ENCODE data around the gene SHISA7.
"Not testable (repeated sequence)": the region's sequence is repeated elsewhere in the genome, so short reads cannot be mapped to it uniquely, and the experiment has no call there.

SHISA7 gene

GRCh38 chr19:55463583-55464031, 20.5 kb upstream of the SHISA7 start:
- DNase-seq (ENCODE audit: low spot score), result no peak

DNA sequence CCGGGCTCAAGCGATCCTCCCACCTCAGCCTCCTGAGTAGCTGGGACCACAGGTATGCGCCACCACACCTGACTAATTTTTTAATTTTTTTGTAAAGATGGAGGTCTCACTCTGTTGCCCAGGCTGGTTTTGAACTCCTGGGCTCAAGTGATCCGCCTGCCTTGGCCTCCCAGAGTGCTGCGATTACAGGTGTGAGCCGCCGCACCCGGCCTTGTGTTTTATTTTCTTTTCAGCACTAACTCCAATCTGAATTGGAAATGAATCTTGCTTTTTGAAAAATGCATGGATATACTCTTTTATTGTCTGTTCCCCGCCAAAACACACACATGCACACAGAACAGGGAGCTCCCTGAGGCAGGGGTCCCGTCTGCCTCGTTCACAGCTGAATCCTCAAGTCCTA, 19.6 kb upstream of the SHISA7 start:
- no peak for DNase-seq (ENCODE audit: low spot score)

GRCh38 chr19:55461974-55462626, 19.0 kb upstream of the SHISA7 start:
- DNase-seq (ENCODE audit: low spot score), result peak; percentile 78

DNA sequence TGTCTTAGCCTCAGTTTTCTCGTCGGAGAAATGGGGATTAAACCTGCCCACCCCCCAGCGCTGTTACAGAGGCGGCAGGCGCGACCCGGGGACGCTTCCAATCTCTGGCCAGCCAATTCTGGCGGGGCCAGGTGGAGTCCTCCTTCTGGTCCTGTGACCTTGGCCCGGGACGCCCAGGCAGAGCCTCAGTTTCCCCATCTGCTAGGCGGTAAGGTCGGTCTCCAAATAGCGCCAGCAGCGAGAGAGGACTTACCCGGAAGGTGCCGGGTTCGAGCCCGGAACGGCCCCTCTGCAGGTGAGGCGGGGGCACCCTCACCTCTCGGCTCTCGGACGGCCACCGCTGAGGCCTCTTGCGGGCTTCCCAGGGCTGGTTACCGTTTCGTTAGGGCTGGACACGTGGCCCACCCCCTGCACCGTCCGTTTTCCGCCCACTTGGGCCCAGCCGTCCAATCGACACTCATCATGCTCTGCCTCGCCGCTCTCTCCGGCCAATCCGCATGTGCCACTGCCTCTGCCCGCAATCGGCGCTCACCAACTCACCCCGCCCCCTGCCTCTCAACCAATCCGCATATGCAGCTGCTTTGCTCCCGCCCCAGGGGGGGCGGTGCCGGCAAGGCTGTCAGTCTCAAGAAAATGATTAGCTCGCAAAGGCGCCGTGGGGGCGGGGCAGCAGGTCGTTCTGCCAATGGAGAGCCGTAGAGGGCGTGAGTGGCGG, 18.3 kb upstream of the SHISA7 start, which contains the start of gene ISOC2:
ISOC2 (minus strand) TSS at position 384 of the 715 bp plus-strand sequence. CDS start 5,156 bp downstream, outside the sequence.
- DNase-seq (ENCODE audit: low spot score), result peak; percentile 99

DNA sequence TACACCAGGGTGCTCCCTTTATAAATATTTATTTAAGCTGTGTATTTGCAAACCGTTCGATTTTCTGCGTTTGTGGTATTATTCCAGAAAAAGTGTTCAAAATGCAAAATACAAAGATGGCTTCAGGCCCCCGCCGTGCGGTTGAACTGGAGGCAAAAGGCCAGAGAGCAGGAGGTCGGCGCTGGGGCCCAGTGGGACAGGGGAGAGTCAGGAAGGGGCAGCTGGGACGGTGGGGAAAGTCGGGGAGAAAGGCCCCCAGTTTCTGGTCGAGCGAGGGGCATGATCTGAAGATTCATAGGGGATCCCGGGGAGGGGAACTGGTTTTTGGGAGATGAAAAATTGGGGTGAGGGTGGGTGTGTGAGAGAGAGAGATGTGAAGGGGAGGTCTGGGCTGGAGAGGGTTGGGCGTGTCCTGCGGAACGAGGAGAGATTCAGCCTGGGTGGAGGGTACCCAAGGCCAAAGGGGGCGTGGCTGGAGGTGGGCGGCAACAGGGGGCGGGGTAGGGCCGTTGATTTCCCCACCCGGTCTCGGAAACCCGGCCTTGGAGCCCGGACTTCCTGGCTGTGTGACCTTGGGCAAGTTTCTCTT, 17.7 kb upstream of the SHISA7 start:
- peak; percentile 78 for DNase-seq (ENCODE audit: low spot score)

DNA sequence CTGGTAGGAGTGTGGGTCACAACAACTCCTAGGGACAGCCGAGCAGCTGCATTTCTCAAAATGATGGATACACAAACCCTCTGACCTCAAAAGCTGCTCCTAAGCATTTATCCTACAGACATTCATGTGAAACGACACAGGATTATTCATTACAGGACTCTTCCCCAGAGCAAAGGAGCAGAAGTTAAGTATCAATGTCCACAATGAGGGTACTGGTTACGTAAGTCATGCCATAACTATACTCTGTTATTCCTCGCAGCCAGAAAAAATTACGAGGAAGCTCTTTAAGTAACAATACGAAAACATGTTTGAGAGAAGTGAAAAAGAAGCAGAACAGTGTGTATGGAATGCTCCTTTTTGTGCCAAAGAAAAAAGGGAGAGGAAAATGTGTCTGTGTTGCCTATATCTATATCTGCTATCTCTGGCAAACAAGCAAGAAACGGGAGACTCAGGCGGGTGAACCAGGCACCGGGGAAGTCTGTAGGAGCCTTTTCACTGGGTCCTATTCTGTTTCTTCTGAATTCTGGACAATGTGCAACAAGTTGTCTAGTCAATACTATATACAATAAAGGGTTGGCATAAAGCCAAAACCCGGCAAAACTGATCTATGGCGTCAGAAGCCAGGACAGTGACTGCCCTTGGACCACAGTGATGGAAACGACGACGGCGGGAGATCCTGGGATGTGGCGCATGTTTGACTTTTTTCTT, 17.0 kb upstream of the SHISA7 start:
- DNase-seq (ENCODE audit: low spot score), result peak; percentile 35

DNA sequence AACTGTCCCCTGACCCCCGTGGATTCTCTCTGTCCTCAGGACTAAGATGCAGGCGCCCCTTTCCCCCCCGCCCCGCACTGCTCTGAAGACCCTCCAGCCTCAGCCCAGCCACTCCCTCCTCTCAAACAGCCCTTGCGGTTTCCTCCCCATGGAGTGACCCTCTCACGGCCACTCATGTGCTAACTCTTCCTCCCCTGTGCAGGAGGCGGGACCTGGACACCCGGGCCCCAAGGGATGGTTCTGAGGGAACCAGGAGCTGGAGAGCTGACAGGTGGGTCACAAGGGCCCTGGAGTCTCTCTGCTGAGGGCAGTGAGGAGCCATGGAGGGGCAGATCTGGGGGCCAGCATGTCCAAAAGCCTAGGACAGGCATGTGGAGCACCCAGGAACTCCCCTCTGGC, 16.4 kb upstream of the SHISA7 start:
- DNase-seq (ENCODE audit: low spot score), result no peak

DNA sequence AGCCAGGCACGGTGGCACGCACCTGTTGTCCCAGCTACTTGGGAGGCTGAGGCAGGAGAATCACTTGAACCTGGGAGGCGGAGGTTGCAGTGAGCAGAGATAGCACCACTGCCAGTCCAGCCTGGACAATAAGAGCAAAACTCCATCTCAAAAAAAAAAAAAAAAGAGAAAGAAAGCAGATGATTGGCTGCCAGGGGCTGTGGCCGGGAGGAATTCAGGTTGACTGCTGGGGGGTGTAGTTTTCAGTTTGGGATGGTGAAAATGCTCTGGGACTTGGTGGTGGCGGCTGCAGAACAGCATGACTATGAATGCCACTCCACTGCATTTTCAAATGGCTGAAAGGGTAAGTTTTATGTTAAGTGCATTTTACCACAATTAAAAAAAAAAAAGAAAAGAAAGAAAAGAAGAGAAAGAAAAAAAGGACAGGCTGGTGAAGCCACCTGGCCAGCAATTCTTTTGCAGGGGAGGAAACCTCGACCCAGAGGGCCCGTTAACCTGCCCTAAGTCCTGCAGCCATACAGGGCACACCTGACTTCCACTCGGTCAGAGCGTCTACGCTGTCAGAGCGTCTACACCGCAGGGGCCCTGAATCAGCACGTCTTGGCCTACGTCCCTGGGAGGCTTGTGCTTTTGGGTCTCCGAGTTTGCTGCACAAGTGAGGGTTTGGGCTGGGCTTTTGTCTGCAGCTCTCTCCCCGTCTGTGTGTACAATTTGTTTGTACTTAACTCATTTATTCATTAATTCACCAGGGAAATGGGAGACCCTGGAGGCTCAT, 14.8 kb upstream of the SHISA7 start:
- no peak for DNase-seq (ENCODE audit: low spot score)

- DNase-seq (ENCODE audit: low spot score), result no peak
Measured at GRCh38 chr19:55456347-55456746, 13.2 kb upstream of the SHISA7 start.

- DNase-seq (ENCODE audit: low spot score), result no peak
Measured at GRCh38 chr19:55455576-55456235, 12.6 kb upstream of the SHISA7 start.

DNA sequence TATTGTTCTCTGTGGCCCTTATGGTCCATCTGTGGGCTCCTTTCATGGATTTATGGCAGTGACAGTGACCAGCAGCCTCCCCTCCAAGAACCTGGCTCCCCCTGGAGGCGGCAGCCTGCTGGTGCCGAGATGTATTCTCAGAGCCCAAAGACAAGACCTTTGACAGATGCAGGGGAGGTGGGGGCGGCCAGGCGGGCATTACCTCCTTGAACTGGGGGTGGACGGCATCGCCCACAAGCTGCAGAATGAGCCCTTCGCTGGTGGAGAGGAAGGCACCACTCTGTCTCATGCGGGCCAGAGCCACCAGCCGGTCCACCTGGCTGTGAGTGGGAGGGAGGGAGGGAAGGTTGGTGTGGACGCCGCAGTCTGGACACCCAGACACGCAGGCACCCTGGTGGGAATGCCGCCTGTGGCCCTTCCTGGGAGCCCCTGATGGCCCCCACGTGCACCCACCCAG, 11.7 kb upstream of the SHISA7 start:
- DNase-seq (ENCODE audit: low spot score), result peak; percentile 65

DNA sequence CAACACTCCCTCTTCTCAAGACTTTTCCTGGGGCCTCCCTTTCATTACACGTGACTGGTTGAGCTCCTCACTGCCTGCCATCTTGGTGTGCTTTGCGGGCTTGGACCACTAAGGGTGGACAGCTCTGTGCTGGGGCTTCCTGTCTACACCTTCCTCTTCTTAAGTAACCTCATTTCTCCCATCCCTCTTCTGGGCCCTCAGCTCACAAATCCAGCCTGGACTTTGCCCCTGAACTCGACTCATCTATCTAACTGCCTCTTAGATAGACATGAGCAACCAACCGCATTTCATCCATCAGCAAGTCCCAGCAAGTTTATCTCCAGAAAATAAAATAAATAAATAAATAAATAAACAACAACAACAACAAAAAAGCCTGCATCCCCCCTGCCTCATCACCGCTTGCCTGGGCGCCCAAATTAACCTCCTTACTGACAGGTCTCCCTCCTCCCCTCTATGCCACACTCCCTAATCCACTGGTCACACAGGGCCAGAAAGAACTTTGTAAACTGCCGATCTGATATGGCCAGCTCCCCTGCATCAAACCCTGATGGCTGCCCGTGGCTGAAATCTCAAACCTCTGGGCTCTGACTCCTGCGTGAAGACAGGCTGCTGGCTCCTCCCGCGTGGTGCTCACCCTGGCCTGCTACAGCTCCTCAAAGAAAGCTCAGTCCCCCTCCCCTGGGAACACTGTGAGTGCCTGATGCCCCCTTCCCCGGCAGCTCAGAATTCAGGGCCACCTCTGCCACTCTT, 10.6 kb upstream of the SHISA7 start:
- DNase-seq (ENCODE audit: low spot score), result no peak

- DNase-seq (ENCODE audit: low spot score), result peak; percentile 70
Measured at GRCh38 chr19:55452749-55453346, 9.7 kb upstream of the SHISA7 start.

GRCh38 chr19:55451965-55452748, 9.1 kb upstream of the SHISA7 start:
- no peak for DNase-seq (ENCODE audit: low spot score)

DNA sequence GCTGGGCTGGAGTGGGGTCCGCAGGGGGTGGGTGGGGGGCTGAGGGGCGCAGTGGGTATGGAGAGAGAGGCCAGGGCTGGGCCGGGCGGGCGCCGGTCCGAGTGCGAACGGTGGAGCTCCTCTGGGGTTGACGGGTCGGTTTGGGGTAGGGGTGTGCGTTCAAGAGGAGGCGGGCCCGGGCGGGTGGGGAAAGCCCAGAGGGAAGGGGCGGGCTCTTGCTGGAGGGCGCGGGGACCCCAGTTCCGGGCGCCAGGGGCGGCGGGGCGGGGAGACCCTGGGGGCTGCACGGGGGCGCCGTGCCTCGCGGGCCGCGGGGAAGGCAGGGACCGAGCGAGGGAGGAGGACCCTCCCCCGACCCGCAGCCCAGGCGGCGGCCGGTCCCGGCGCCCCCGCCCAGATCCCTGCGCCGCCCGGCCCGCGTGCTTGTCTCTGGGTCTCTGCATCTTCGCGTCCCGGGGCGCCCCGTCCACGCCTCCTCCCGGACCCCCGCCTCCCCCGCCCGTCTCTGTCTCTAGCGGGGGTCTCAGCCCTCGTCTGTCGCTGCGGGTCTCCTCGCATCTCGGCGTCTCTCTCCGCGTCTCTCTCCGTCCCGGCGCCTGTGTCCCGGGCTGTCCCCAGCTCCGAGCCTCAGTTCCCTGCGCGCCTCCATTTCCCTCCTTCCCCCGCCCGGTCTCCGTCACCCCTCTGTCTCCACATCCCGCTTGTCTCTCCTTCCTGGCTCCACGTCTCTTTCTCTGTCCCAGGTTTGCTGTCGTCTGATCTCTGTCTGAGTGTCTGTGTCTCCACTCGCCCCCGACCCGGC, 8.3 kb upstream of the SHISA7 start:
- no peak for DNase-seq (ENCODE audit: low spot score)

DNA sequence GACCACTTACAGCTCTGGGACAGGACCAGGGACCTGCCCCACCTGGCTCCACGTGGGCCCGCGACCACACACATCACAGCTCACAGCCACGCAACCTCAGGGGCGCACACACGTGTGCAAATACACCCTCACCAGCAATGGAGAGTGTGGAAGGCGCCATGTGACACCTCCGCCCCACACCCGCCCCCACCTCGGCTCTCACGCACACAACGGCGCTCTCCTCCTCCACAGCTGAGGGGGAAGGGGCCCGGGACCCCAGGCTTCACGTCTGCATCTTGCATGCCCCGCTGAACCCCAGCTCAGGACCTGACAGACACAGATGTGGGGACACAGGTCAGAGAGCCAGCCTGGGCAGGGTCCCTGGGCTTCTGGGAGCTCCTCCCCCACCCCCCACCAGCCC, 6.4 kb upstream of the SHISA7 start:
- DNase-seq (ENCODE audit: low spot score), result no peak

DNA sequence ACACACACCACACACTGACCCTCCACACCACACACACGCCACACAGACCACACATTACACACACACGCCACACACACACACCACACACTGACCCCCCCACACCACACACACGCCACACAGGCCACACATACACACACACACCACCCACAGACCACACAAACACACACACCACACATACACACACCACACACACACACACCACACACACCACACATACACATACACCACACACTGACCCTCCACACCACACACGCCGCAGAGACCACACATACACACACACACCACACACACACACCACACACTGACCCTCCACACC, 5.0 kb upstream of the SHISA7 start:
- not testable (repeated sequence) for DNase-seq (ENCODE audit: low spot score)

DNA sequence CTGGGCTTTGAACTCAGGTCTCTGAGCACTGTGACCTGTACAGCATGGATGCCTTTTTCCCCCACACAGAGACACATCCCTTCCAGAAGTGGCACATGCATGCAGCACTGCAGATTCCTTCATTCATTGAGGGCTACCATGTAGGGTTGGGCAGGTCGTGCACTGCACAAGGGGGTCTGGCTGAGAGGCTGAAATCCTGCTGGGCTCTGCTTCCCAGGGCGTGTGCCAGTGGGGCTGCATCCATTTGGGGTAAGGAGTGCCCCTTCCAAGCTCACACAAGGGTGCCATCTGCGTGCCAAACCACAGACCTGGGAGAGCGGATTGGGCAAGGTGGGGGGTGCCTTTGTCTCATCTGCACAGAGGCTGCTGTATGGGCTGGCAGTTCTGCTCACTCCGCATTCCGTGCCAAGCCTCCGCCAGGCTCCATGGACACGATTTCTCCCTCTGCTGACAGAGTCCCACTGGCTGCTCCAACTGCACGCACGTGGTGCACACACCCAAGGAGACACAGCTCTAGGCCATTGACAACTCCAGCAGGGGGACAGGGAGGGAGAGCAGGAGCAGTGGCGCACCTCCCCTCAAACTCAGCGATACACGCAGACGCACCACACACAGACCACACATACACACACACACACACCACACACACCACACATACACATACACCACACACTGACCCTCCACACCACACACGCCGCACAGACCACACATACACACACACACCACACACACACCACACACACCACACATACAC, 4.5 kb upstream of the SHISA7 start:
- no peak for DNase-seq (ENCODE audit: low spot score)

All from hematopoietic multipotent progenitor cell treated with erythropoietin and hydrocortisone succinate and interleukin-3 and kit ligand, for 17 days (in vitro differentiated cells).